H9 (cell line): ENCODE measurements around the gene ZNF431. TPM values are rescaled to one million over a fixed set of nuclear protein-coding genes. Genes with fewer than 3 reads are reported as not detected.

Source experiments
- DNase-seq: peaks from one replicate; pipeline ENCODE4 v3.0.0-alpha.2; 2017
- H2AFZ ChIP-seq: one replicate; pipeline ENCODE4 v1.6.1; 2013; ENCODE audit warnings: mild to moderate bottlenecking, low read length, control low read depth, moderate library complexity
- H2AK5ac ChIP-seq: 2 replicates; pipeline ENCODE4 v1.6.1; 2013; ENCODE audit warnings: low read length, control low read depth, mixed read lengths; ENCODE audit not compliant: insufficient read length
- H2BK120ac ChIP-seq: one replicate; pipeline ENCODE4 v1.6.1; 2013; ENCODE audit warnings: low read depth, mild to moderate bottlenecking, low read length, control low read depth, inconsistent platforms; ENCODE audit not compliant: poor library complexity, severe bottlenecking
- H2BK12ac ChIP-seq: 2 replicates; pipeline ENCODE4 v1.6.1; 2013; ENCODE audit warnings: low read length, control low read depth, mixed read lengths, low read depth; ENCODE audit not compliant: insufficient read length
- H2BK15ac ChIP-seq: 2 replicates; pipeline ENCODE4 v1.6.1; 2013; ENCODE audit warnings: low read depth, low read length, control low read depth
- H2BK20ac ChIP-seq: one replicate; pipeline ENCODE4 v1.6.1; 2013; ENCODE audit warnings: low read depth, mild to moderate bottlenecking, low read length, control low read depth, inconsistent platforms; ENCODE audit not compliant: poor library complexity, severe bottlenecking
- H2BK5ac ChIP-seq: 2 replicates; pipeline ENCODE4 v1.6.1; 2013; ENCODE audit warnings: low read length, control low read depth, mixed read lengths; ENCODE audit not compliant: insufficient read length
- H3K14ac ChIP-seq: 2 replicates; pipeline ENCODE4 v1.6.1; 2013; ENCODE audit warnings: low read length, control low read depth; ENCODE audit not compliant: insufficient read depth
- H3K18ac ChIP-seq: 2 replicates; pipeline ENCODE4 v1.6.1; 2013; ENCODE audit warnings: low read depth, mild to moderate bottlenecking, mixed read lengths, low read length, control low read depth; ENCODE audit not compliant: insufficient read length
- H3K23ac ChIP-seq: 2 replicates; pipeline ENCODE4 v1.6.1; 2013; ENCODE audit warnings: low read length, control low read depth, mixed read lengths, low read depth; ENCODE audit not compliant: insufficient read length
- H3K23me2 ChIP-seq: 2 replicates; pipeline ENCODE4 v1.6.1; 2013; ENCODE audit warnings: low read depth, mild to moderate bottlenecking, mixed read lengths, low read length, control low read depth; ENCODE audit not compliant: insufficient read length, poor library complexity, severe bottlenecking
- H3K27ac ChIP-seq: 2 replicates; pipeline ENCODE4 v1.5.1; 2013; ENCODE audit warnings: low read length, control low read depth, mixed read lengths, low read depth; ENCODE audit not compliant: insufficient read length
- H3K27me3 ChIP-seq: 2 replicates; pipeline ENCODE4 v1.6.1; 2013; ENCODE audit warnings: low read length, control low read depth, inconsistent platforms; ENCODE audit not compliant: insufficient read depth
- H3K4ac ChIP-seq: 2 replicates; pipeline ENCODE4 v1.6.1; 2013; ENCODE audit warnings: low read depth, mild to moderate bottlenecking, control low read depth, inconsistent platforms, low read length, moderate library complexity
- H3K4me1 ChIP-seq: 2 replicates; pipeline ENCODE4 v1.6.1; 2013; ENCODE audit warnings: low read length, control low read depth, inconsistent platforms; ENCODE audit not compliant: insufficient read depth
- H3K4me2 ChIP-seq: 2 replicates; pipeline ENCODE4 v1.6.1; 2013; ENCODE audit warnings: low read length, control low read depth, mixed read lengths; ENCODE audit not compliant: insufficient read length, insufficient read depth
- H3K56ac ChIP-seq: 2 replicates; pipeline ENCODE4 v1.6.1; 2013; ENCODE audit warnings: low read depth, mild to moderate bottlenecking, mixed read lengths, low read length, control low read depth; ENCODE audit not compliant: insufficient read length
- H3K79me1 ChIP-seq: 2 replicates; pipeline ENCODE4 v1.6.1; 2013; ENCODE audit warnings: low read depth, mild to moderate bottlenecking, moderate library complexity, low read length, control low read depth, inconsistent platforms; ENCODE audit not compliant: insufficient read depth, poor library complexity, severe bottlenecking
- H3K79me2 ChIP-seq: 2 replicates; pipeline ENCODE4 v1.6.1; 2013; ENCODE audit warnings: low read length, control low read depth, inconsistent platforms; ENCODE audit not compliant: insufficient read depth
- H3K9ac ChIP-seq: 2 replicates; pipeline ENCODE4 v1.6.1; 2013; ENCODE audit warnings: low read length, control low read depth, mixed read lengths; ENCODE audit not compliant: insufficient read length; ENCODE audit errors: extremely low read depth
- H3K9me3 ChIP-seq: one replicate; pipeline ENCODE4 v1.6.1; 2013; ENCODE audit warnings: low read depth, low read length, inconsistent platforms; ENCODE audit not compliant: control insufficient read depth
- H3T11ph ChIP-seq: one replicate; pipeline ENCODE4 v1.6.1; 2013; ENCODE audit warnings: mild to moderate bottlenecking, low read length, control low read depth, inconsistent platforms
- H4K20me1 ChIP-seq: one replicate; pipeline ENCODE4 v1.6.1; 2013; ENCODE audit not compliant: control insufficient read depth, insufficient read length, insufficient read depth
- H4K5ac ChIP-seq: 2 replicates; pipeline ENCODE4 v1.6.1; 2013; ENCODE audit warnings: low read depth, mild to moderate bottlenecking, mixed read lengths, low read length, control low read depth; ENCODE audit not compliant: insufficient read length
- H4K8ac ChIP-seq: replicated peaks from 2 replicates; pipeline ENCODE4 v1.6.1; 2013; ENCODE audit warnings: low read length, control low read depth, mixed read lengths, low read depth; ENCODE audit not compliant: insufficient read length
- H4K91ac ChIP-seq: 2 replicates; pipeline ENCODE4 v1.6.1; 2013; ENCODE audit warnings: low read depth, mild to moderate bottlenecking, moderate library complexity, mixed read lengths, low read length, control low read depth; ENCODE audit not compliant: insufficient read length
- H3K27ac Mint-ChIP-seq, 3 experiments: 2 replicates in 2 of 3; 3 replicates in 1 of 3; pipeline ENCODE4 v1.8.0; 2020 to 2021; ENCODE audit warnings: mixed read lengths in 3 of 3, mild to moderate bottlenecking in 1 of 3, moderate library complexity in 1 of 3
- H3K27me3 Mint-ChIP-seq: 2 replicates; pipeline ENCODE4 v1.8.0; 2021; ENCODE audit warnings: low read depth, mild to moderate bottlenecking, moderate library complexity, mixed read lengths
- H3K36me3 Mint-ChIP-seq, 3 experiments: 2 replicates in 2 of 3; 3 replicates in 1 of 3; pipeline ENCODE4 v1.8.0; 2020 to 2021; ENCODE audit warnings: low read depth in 3 of 3, mixed read lengths in 3 of 3; ENCODE audit not compliant: insufficient read depth in 1 of 3
- H3K4me1 Mint-ChIP-seq, 2 experiments: 2 replicates each; pipeline ENCODE4 v1.8.0; 2020; ENCODE audit warnings: mixed read lengths in 2 of 2
- H3K4me3 Mint-ChIP-seq, 2 experiments: 2 replicates in 1 of 2; 3 replicates in 1 of 2; pipeline ENCODE4 v1.8.0; 2020 to 2021; ENCODE audit warnings: mild to moderate bottlenecking in 2 of 2, mixed read lengths in 2 of 2, moderate library complexity in 1 of 2
- H3K9me3 Mint-ChIP-seq, 2 experiments: 2 replicates in 1 of 2; 3 replicates in 1 of 2; pipeline ENCODE4 v1.8.0; 2020; ENCODE audit warnings: mild to moderate bottlenecking in 2 of 2, mixed read lengths in 2 of 2, moderate library complexity in 1 of 2
- CTCF ChIP-seq: fragments of 200-600 bp; sonication (generic); conservative IDR thresholded peaks from 3 replicates; pipeline ENCODE4 v1.8.0; 2021; ENCODE audit warnings: antibody characterized with exemption, mild to moderate bottlenecking
- WGBS: extraction: QIAGEN DNeasy Blood & Tissue Kit; methylation state at CpG from one replicate; pipeline ENCODE4 v1.1.7; 2013; ENCODE audit warnings: missing lambda C conversion rate, low lambda C conversion rate, mixed read lengths; ENCODE audit not compliant: insufficient read length; ENCODE audit errors: extremely low coverage; 5-methylcytosine and 5-hydroxymethylcytosine counted together
- total RNA-seq: library from RNA; stranded (reverse); gene quantifications from 2 replicates; pipeline ENCODE4 v1.2.1, GENCODE V29; 2021

Gene ZNF431
- total RNA-seq, 1 experiment from 2014 or later = 47.4 TPM

GRCh38 chr19:21098291-21098690, 43.5 kb upstream of the ZNF431 start:
- no peak overlapping the region for H4K8ac ChIP-seq
- H3K9ac ChIP-seq = no peak overlapping the region
- no CpG with 5 or more reads among the region's 2 CpGs for WGBS
- no peak overlapping the region for H4K91ac ChIP-seq
- H2BK12ac ChIP-seq = no peak overlapping the region
- no peak overlapping the region for H3K23ac ChIP-seq
- no peak overlapping the region for H3K18ac ChIP-seq
- no peaks in the 10 kb centered on the region for H3K27me3 ChIP-seq
- Mint-ChIP-seq H3K4me3 (no peak overlapping the region), H3K27me3 (no peaks in the 10 kb centered on the region), H3K27ac (no peak overlapping the region; a peak in 1 of 7 replicates), H3K36me3 (peaks cover 37 to 65% (median 62%) of the 10 kb centered on the region in 3 experiments), H3K4me1 (peaks cover 9 to 13% of the 10 kb centered on the region in 2 experiments), H3K9me3 (no peaks in the 10 kb centered on the region)
- H2BK120ac ChIP-seq = no peak overlapping the region
- H2BK15ac ChIP-seq = no peak overlapping the region
- no peaks in the 10 kb centered on the region for H3K79me1 ChIP-seq
- H3K4ac ChIP-seq = no peak overlapping the region
- H3K23me2 ChIP-seq = no peaks in the 10 kb centered on the region
- no peak overlapping the region for H3T11ph ChIP-seq
- H2BK20ac ChIP-seq = no peak overlapping the region
- no peak overlapping the region for H3K56ac ChIP-seq
- H3K4me2 ChIP-seq = no peak overlapping the region
- no peak for DNase-seq
- no peak overlapping the region for H3K27ac ChIP-seq
- no peak overlapping the region for H2AK5ac ChIP-seq
- no peaks in the 10 kb centered on the region for H3K4me1 ChIP-seq
- no peak overlapping the region for H2AFZ ChIP-seq
- peaks cover 3% of the 10 kb centered on the region; the same call in 1 of the 2 replicates for H3K79me2 ChIP-seq
- H3K14ac ChIP-seq = no peak overlapping the region
- no peaks in the 10 kb centered on the region for H3K9me3 ChIP-seq
- H4K5ac ChIP-seq = no peak overlapping the region
- no peak for TF ChIP-seq CTCF
- no peak overlapping the region for H2BK5ac ChIP-seq
- no peaks in the 10 kb centered on the region for H4K20me1 ChIP-seq
